ENCODE data around the gene MAD1L1.

- TF ChIP-seq, protein P1, sequence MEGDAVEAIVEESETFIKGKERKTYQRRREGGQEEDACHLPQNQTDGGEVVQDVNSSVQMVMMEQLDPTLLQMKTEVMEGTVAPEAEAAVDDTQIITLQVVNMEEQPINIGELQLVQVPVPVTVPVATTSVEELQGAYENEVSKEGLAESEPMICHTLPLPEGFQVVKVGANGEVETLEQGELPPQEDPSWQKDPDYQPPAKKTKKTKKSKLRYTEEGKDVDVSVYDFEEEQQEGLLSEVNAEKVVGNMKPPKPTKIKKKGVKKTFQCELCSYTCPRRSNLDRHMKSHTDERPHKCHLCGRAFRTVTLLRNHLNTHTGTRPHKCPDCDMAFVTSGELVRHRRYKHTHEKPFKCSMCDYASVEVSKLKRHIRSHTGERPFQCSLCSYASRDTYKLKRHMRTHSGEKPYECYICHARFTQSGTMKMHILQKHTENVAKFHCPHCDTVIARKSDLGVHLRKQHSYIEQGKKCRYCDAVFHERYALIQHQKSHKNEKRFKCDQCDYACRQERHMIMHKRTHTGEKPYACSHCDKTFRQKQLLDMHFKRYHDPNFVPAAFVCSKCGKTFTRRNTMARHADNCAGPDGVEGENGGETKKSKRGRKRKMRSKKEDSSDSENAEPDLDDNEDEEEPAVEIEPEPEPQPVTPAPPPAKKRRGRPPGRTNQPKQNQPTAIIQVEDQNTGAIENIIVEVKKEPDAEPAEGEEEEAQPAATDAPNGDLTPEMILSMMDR (IDR thresholded peaks at IDR 0.05) = no peak
- no peak for TF ChIP-seq EP300 (IDR thresholded peaks at IDR 0.05)
- TF ChIP-seq POLR2AphosphoS5 (IDR thresholded peaks at IDR 0.05) = no peak
- no peak for TF ChIP-seq POLR2A (IDR thresholded peaks at IDR 0.05)
Observed at GRCh38 chr7:1943933-1944618, 288.7 kb downstream of the MAD1L1 start.
